ENCODE measurements around the gene HECTD4. TPM values are rescaled to one million over a fixed set of nuclear protein-coding genes. Genes with fewer than 3 reads are reported as not detected.

The HECTD4 gene
- total RNA-seq, 1 experiment from 2014 or later = 30.0 TPM

DNA sequence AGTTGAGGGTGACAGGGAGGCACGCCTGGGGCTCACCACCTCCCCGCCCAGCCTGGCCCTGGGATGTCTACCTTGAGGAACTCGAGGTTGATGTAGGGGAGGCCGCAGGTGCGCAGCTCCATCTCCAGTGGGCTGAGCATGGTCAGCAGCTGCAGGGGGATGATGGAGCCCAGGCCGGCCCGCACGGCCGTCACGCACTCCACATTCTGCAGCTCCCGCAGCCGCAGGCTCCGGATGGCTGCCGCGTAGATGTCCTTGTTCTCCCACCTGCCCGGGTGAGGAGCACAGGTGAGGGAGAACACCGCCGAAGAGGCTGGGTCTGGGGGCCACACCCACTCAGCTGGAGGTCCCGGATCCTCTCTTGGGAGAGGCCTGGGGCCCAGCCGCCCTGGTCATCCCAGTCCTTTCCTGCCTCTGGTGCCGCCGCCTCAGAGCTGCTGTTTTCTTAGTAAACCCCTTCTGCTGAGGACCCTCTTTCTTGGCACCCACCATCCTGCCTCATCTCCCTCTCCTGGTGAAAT, 218.7 kb downstream of the HECTD4 start:
- H4K8ac ChIP-seq (replicated peaks; ENCODE audit: insufficient read length, low read depth, low read length) = no peak overlapping the region
- no peak overlapping the region for H3K18ac ChIP-seq (ENCODE audit: insufficient read length, low read depth, low read length)
- H3T11ph ChIP-seq (ENCODE audit: low read length) = no peak overlapping the region
- Mint-ChIP-seq H3K27me3 (ENCODE audit: low read depth) (peaks cover 1% of the 10 kb centered on the region; the same call in 1 of the 2 replicates), H3K27ac (0 out of 7 replicates have a peak overlapping the region, but pooled peaks of 1 of the 3 experiments have one; percentile 18), H3K4me1 (0 out of 4 replicates have a peak, but pooled peaks cover 0 to 2% of the 10 kb centered on the region in 2 experiments), H3K4me3 (no peak overlapping the region), H3K36me3 (ENCODE audit: insufficient read depth in 1 of 3, low read depth in 3 of 3) (peaks cover 27 to 45% (median 40%) of the 10 kb centered on the region in 3 experiments), H3K9me3 (peaks cover 4% of the 10 kb centered on the region in 2 experiments; a peak in 3 of 5 replicates)
- H3K27ac ChIP-seq (ENCODE audit: insufficient read length, low read depth, low read length) = no peak overlapping the region
- TF ChIP-seq, protein P1, sequence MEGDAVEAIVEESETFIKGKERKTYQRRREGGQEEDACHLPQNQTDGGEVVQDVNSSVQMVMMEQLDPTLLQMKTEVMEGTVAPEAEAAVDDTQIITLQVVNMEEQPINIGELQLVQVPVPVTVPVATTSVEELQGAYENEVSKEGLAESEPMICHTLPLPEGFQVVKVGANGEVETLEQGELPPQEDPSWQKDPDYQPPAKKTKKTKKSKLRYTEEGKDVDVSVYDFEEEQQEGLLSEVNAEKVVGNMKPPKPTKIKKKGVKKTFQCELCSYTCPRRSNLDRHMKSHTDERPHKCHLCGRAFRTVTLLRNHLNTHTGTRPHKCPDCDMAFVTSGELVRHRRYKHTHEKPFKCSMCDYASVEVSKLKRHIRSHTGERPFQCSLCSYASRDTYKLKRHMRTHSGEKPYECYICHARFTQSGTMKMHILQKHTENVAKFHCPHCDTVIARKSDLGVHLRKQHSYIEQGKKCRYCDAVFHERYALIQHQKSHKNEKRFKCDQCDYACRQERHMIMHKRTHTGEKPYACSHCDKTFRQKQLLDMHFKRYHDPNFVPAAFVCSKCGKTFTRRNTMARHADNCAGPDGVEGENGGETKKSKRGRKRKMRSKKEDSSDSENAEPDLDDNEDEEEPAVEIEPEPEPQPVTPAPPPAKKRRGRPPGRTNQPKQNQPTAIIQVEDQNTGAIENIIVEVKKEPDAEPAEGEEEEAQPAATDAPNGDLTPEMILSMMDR (conservative IDR thresholded peaks at IDR 0.05) = no peak
- no peak overlapping the region for H3K4ac ChIP-seq (ENCODE audit: low read depth, low read length)
- no peak overlapping the region for H2BK12ac ChIP-seq (ENCODE audit: insufficient read length, low read depth, low read length)
- H2BK5ac ChIP-seq (ENCODE audit: insufficient read length, low read length) = no peak overlapping the region
- H4K5ac ChIP-seq (ENCODE audit: insufficient read length, low read depth, low read length) = no peak overlapping the region
- H3K4me1 ChIP-seq (ENCODE audit: insufficient read depth, low read length) = no peaks in the 10 kb centered on the region
- no CpG with 5 or more reads among the region's 22 CpGs for WGBS (ENCODE audit: extremely low coverage, insufficient read length, low lambda C conversion rate)
- no peak overlapping the region for H3K4me2 ChIP-seq (ENCODE audit: insufficient read depth, insufficient read length, low read length)
- H3K9ac ChIP-seq (ENCODE audit: extremely low read depth, insufficient read length, low read length) = no peak overlapping the region
- no peak overlapping the region for H2AFZ ChIP-seq (ENCODE audit: low read length)
- DNase-seq = no peak
- no peak overlapping the region for H4K91ac ChIP-seq (ENCODE audit: insufficient read length, low read depth, low read length)
- no peak overlapping the region for H2AK5ac ChIP-seq (ENCODE audit: insufficient read length, low read length)
- no peak overlapping the region for H3K14ac ChIP-seq (ENCODE audit: insufficient read depth, low read length)
- no peaks in the 10 kb centered on the region for H3K79me2 ChIP-seq (ENCODE audit: insufficient read depth, low read length)
- no peak overlapping the region for H3K23ac ChIP-seq (ENCODE audit: insufficient read length, low read depth, low read length)
- H2BK120ac ChIP-seq (ENCODE audit: low read depth, low read length, poor library complexity, severe bottlenecking) = no peak overlapping the region
- H3K23me2 ChIP-seq (ENCODE audit: insufficient read length, low read depth, low read length, poor library complexity, severe bottlenecking) = no peaks in the 10 kb centered on the region
- no peaks in the 10 kb centered on the region for H3K9me3 ChIP-seq (ENCODE audit: control insufficient read depth, low read depth, low read length)
- peaks cover 4% of the 10 kb centered on the region for H4K20me1 ChIP-seq (ENCODE audit: control insufficient read depth, insufficient read depth, insufficient read length)
- no peak overlapping the region for H3K56ac ChIP-seq (ENCODE audit: insufficient read length, low read depth, low read length)
- H2BK15ac ChIP-seq (ENCODE audit: low read depth, low read length) = no peak overlapping the region
- no peaks in the 10 kb centered on the region for H3K79me1 ChIP-seq (ENCODE audit: insufficient read depth, low read depth, low read length, poor library complexity, severe bottlenecking)
- no peaks in the 10 kb centered on the region for H3K27me3 ChIP-seq (ENCODE audit: insufficient read depth, low read length)
- H2BK20ac ChIP-seq (ENCODE audit: low read depth, low read length, poor library complexity, severe bottlenecking) = no peak overlapping the region

All from H9 (cell line).